K562 (cell line): ENCODE data around the gene DOCK1. TPM values are rescaled to one million over a fixed set of nuclear protein-coding genes. Genes with fewer than 3 reads are reported as not detected.

Experiments
- ATAC-seq: fragments of 200-7000 bp; cut with Tn5 transposase; 3 replicates; pipeline ENCODE4 v1.9.1; 2020; ENCODE audit warnings: moderate library complexity
- BruUV-seq: library from RNA; stranded (reverse); fragments of 400-500 nt; replicated peaks from 2 replicates; lab custom pipeline; 2021; lab: Mats Ljungman, UMichigan
- CTCF ChIA-PET: fragments of 300-600 bp; formaldehyde crosslinking; extraction: SDS; loops from one replicate; lab custom pipeline; 2021; ENCODE audit warnings: low intra/inter-chr PET ratio; lab: Yijun Ruan, JAX
- POLR2A ChIA-PET: fragments of 300-600, 350-650 bp; sonication (Branson Sonifier 250); formaldehyde crosslinking; extraction: SDS; loops from one replicate; lab custom pipeline; 2021; ENCODE audit warnings: antibody characterized with exemption, inconsistent platforms; lab: Yijun Ruan, JAX
- DNase-seq, 4 experiments: peaks; one replicate each; pipeline versions ENCODE4 v3.0.0 to v3.0.0-alpha.2; 2011 to 2018; ENCODE audit warnings: low spot score in 3 of 4, mixed read lengths in 3 of 4; ENCODE audit errors: extremely low read depth in 1 of 4
- FAIRE-seq: peaks from 2 replicates; lab custom pipeline; 2011; peaks lifted over from hg19 to GRCh38; lab: Jason Lieb, UNC
- H2AFZ ChIP-seq: 2 replicates; pipeline ENCODE4 v1.6.0; 2011; ENCODE audit warnings: low read depth, low read length, control low read depth, inconsistent platforms
- H3K27ac ChIP-seq: fragments of 200-600 bp; 3 replicates; pipeline ENCODE4 v1.8.0; 2011; ENCODE audit warnings: low read depth, mild to moderate bottlenecking, control low read depth, inconsistent platforms, low read length, moderate library complexity, mixed read lengths; ENCODE audit errors: extremely low read depth
- H3K27me3 ChIP-seq, 2 experiments: fragments of 300-600 bp in 1 of 2; 2 replicates in 1 of 2; 3 replicates in 1 of 2; pipeline versions ENCODE4 v1.6.0 to v1.8.0; 2011; ENCODE audit warnings: inconsistent platforms in 2 of 2, low read length in 2 of 2, mild to moderate bottlenecking in 1 of 2, mixed read lengths in 1 of 2, moderate library complexity in 1 of 2; ENCODE audit not compliant: control insufficient read depth in 2 of 2, insufficient read depth in 2 of 2
- H3K36me3 ChIP-seq: fragments of 300-600 bp; 3 replicates; pipeline ENCODE4 v1.8.0; 2011; ENCODE audit warnings: mild to moderate bottlenecking, low read length, inconsistent platforms; ENCODE audit not compliant: control insufficient read depth, insufficient read depth
- H3K4me1 ChIP-seq, 2 experiments: fragments of 200-600 bp in 1 of 2; replicated peaks in 1 of 2; 2 replicates in 1 of 2; 3 replicates in 1 of 2; pipeline versions ENCODE4 v1.5.1 to v1.8.0; 2011; ENCODE audit warnings: inconsistent platforms in 2 of 2, low read length in 2 of 2, mild to moderate bottlenecking in 1 of 2, mixed read lengths in 1 of 2, moderate library complexity in 1 of 2; ENCODE audit not compliant: control insufficient read depth in 2 of 2, insufficient read depth in 2 of 2
- H3K4me2 ChIP-seq: 2 replicates; pipeline ENCODE4 v1.6.1; 2011; ENCODE audit warnings: low read length, control low read depth, inconsistent platforms, mixed read lengths; ENCODE audit not compliant: insufficient read depth
- H3K4me3 ChIP-seq: fragments of 200-600 bp; sonication (generic), shearing (Covaris generic); 2 replicates; pipeline ENCODE4 v1.5.1; 2016; ENCODE audit warnings: control low read depth, inconsistent platforms
- H3K79me2 ChIP-seq: fragments of 200-600 bp; 3 replicates; pipeline ENCODE4 v1.8.0; 2011; ENCODE audit warnings: low read length, inconsistent platforms; ENCODE audit not compliant: control insufficient read depth, insufficient read depth
- H3K9ac ChIP-seq, 2 experiments: 2 replicates each; pipeline versions ENCODE4 v1.6.0 to v1.6.1; 2011; ENCODE audit warnings: low read depth in 2 of 2, low read length in 2 of 2, control low read depth in 1 of 2, inconsistent platforms in 1 of 2, mild to moderate bottlenecking in 1 of 2, mixed read lengths in 1 of 2; ENCODE audit not compliant: insufficient read depth in 1 of 2
- H3K9me1 ChIP-seq: one replicate; pipeline ENCODE4 v1.6.0; 2011; ENCODE audit warnings: inconsistent platforms, mild to moderate bottlenecking, low read length, moderate library complexity; ENCODE audit not compliant: control insufficient read depth, insufficient read depth
- H3K9me3 ChIP-seq: replicated peaks from 2 replicates; pipeline ENCODE4 v1.5.1; 2011; ENCODE audit warnings: low read depth, low read length, inconsistent platforms; ENCODE audit not compliant: control insufficient read depth, insufficient read depth
- H4K20me1 ChIP-seq: replicated peaks from 2 replicates; pipeline ENCODE4 v1.6.1; 2011; ENCODE audit warnings: low read length, inconsistent platforms, mixed read lengths; ENCODE audit not compliant: control insufficient read depth, insufficient read depth
- CUX1 ChIP-seq: fragments of 200-800 bp; sonication (Bioruptor generic); IDR thresholded peaks from 2 replicates; pipeline ENCODE4 v1.6.1; 2016; ENCODE audit warnings: missing genetic modification characterization, missing compliant biosample characterization
- FOXK2 ChIP-seq, 2 experiments: fragments of 450-650 bp; IDR thresholded peaks in 1 of 2; conservative IDR thresholded peaks in 1 of 2; 2 replicates each; pipeline ENCODE4 v1.6.1; 2016; ENCODE audit warnings: low read depth in 2 of 2, mild to moderate bottlenecking in 1 of 2
- GABPB2 ChIP-seq: fragments of 250-450 bp; sonication (Bioruptor Pico); conservative IDR thresholded peaks from 2 replicates; pipeline ENCODE4 v1.5.1; 2021; ENCODE audit warnings: mild to moderate bottlenecking
- KDM2B ChIP-seq: fragments of 250-450 bp; sonication (Bioruptor Pico); IDR thresholded peaks from 2 replicates; pipeline ENCODE4 v1.8.0; 2021; ENCODE audit warnings: mild to moderate bottlenecking, moderate library complexity
- PML ChIP-seq: IDR thresholded peaks from 2 replicates; pipeline ENCODE4 v1.6.1; 2012; ENCODE audit warnings: low read length, inconsistent platforms
- PURB ChIP-seq: sonication (generic); formaldehyde crosslinking; IDR thresholded peaks from 2 replicates; pipeline ENCODE4 v1.9.0; 2021; ENCODE audit warnings: low read depth, mild to moderate bottlenecking, missing genetic modification reagents
- RNF2 ChIP-seq: sonication (generic); IDR thresholded peaks from 2 replicates; pipeline ENCODE4 v1.6.1; 2016
- TAF15 ChIP-seq: fragments of 200-400 bp; formaldehyde crosslinking; IDR thresholded peaks from 2 replicates; pipeline ENCODE4 v1.6.1; 2017; ENCODE audit warnings: mild to moderate bottlenecking, low read depth, low read length, moderate library complexity
- TAF9B ChIP-seq: fragments of 450-650 bp; IDR thresholded peaks from 2 replicates; pipeline ENCODE4 v1.6.1; 2018; ENCODE audit warnings: mild to moderate bottlenecking; ENCODE audit not compliant: partially characterized antibody
- ZBTB2 ChIP-seq: fragments of 450-650 bp; IDR thresholded peaks from 2 replicates; pipeline ENCODE4 v1.6.1; 2016; ENCODE audit warnings: antibody characterized with exemption
- ZKSCAN3 ChIP-seq: fragments of 250-450 bp; sonication (Bioruptor Pico); IDR thresholded peaks from 2 replicates; pipeline ENCODE4 v1.4.0; 2020
- ZNF224 ChIP-seq: sonication (generic); formaldehyde crosslinking; IDR thresholded peaks from 2 replicates; pipeline ENCODE4 v1.8.0; 2022; ENCODE audit warnings: mild to moderate bottlenecking, missing genetic modification reagents
- ZNF24 ChIP-seq: fragments of 450-650 bp; IDR thresholded peaks from 2 replicates; pipeline ENCODE4 v1.6.1; 2016
- ZNF436 ChIP-seq: fragments of 250-450, 450-650 bp; sonication (Bioruptor Pico); formaldehyde crosslinking; IDR thresholded peaks from 2 replicates; pipeline ENCODE4 v1.7.0; 2020; ENCODE audit warnings: mild to moderate bottlenecking
- WGBS: fragments of 100-300 bp; shearing (Covaris generic); methylation state at CpG from one replicate; pipeline ENCODE4 v1.1.6; 2016; ENCODE audit warnings: low coverage, mixed read lengths; ENCODE audit not compliant: insufficient coverage; ENCODE audit errors: missing lambda C conversion rate; 5-methylcytosine and 5-hydroxymethylcytosine counted together
- in situ Hi-C: fragments of 300-500 bp; cut with MboI; formaldehyde crosslinking; loops from 4 replicates; pipeline ENCODE4 v1.15.0; 2018; ENCODE audit warnings: inconsistent platforms, mixed read lengths
- intact Hi-C: fragments of 100-400 bp; cut with micrococcal nuclease; formaldehyde crosslinking; loops from 2 replicates; pipeline ENCODE4 v1.14.2; 2022
- polyA plus RNA-seq, 8 experiments: library from polyadenylated mRNA; depleted of rRNA in 4 of 8; stranded (reverse) in 5 of 8; unstranded in 3 of 8; fragments of >200 nt; fragmentation: Nextera tagmentation in 2 of 8; fragmentation: Illumina TruSeq in 1 of 8; extraction: Ambion mirVana in 2 of 8; extraction: Trizol in 1 of 8; gene quantifications; 2 replicates each; pipeline versions ENCODE4 v1.2.1 to v1.2.3, GENCODE V29; 2011 to 2014; ENCODE audit warnings: inconsistent platforms in 1 of 8, missing spikeins in 1 of 8
- total RNA-seq, 7 experiments: library from RNA; depleted of rRNA in 6 of 7; stranded (reverse); fragments of >200 nt in 6 of 7; fragmentation: Illumina TruSeq in 2 of 7; extraction: Trizol in 2 of 7; gene quantifications; 2 replicates each; pipeline versions ENCODE4 v1.2.1 to v1.2.3, GENCODE V29; 2011 to 2021; ENCODE audit warnings: low replicate concordance in 1 of 7
- TF ChIP-seq, protein P1 (sequence below): sonication (generic); formaldehyde crosslinking; IDR thresholded peaks from 2 replicates; pipeline ENCODE4 v1.9.0; 2022; ENCODE audit warnings: mild to moderate bottlenecking, missing genetic modification reagents
- TF ChIP-seq, protein P2 (sequence below), 2 experiments: fragments of 250-450 bp in 1 of 2; fragments of 450-650 bp in 1 of 2; sonication (Bioruptor Pico) in 1 of 2; IDR thresholded peaks; 2 replicates each; pipeline versions ENCODE4 v1.6.1 to v1.8.0; 2016 to 2021; ENCODE audit warnings: mild to moderate bottlenecking in 2 of 2, moderate library complexity in 2 of 2, missing compliant biosample characterization in 1 of 2, missing genetic modification characterization in 1 of 2

Gene DOCK1
- total and polyA plus RNA-seq, 9 of the 15 experiments (the other 6 are each of a cell fraction or from before 2014, with no cell fraction given), result 0.31 TPM; not detected in 8

- Histone ChIP-seq H4K20me1 (no peaks in the 10 kb centered on the region), H3K27ac (no peak overlapping the region), H3K27me3 (no peaks in the 10 kb centered on the region), H3K9me1 (no peaks in the 10 kb centered on the region), H3K4me2 (no peak overlapping the region), H3K9ac (no peak overlapping the region), H3K4me1 (no peaks in the 10 kb centered on the region), H3K36me3 (no peaks in the 10 kb centered on the region), H2AFZ (no peak overlapping the region), H3K79me2 (no peaks in the 10 kb centered on the region), H3K9me3 (no peaks in the 10 kb centered on the region), H3K4me3 (no peak overlapping the region)
- intact Hi-C loops (no loop called here), in situ Hi-C loops (no loop called here)
- no peak for FAIRE-seq
- TF ChIP-seq GABPB2 (CRISPR knock-in tag) (no peak), ZBTB2 (no peak), ZNF436 (CRISPR knock-in tag) (no peak), PML (no peak), TAF15 (no peak), PURB (CRISPR knock-in tag) (no peak), ZNF24 (no peak), CUX1 (CRISPR knock-in tag) (no peak), RNF2 (no peak), ZKSCAN3 (CRISPR knock-in tag) (no peak), ZNF224 (CRISPR knock-in tag) (no peak), TAF9B (no peak), KDM2B (CRISPR knock-in tag) (no peak), FOXK2 (conservative IDR thresholded peaks at IDR 0.05 in 1 of 2, IDR thresholded peaks at IDR 0.05 in 1 of 2; ENCODE audit: low read depth in 2 of 2) (no peak)
- TF ChIP-seq, protein P1, sequence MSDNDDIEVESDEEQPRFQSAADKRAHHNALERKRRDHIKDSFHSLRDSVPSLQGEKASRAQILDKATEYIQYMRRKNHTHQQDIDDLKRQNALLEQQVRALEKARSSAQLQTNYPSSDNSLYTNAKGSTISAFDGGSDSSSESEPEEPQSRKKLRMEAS (CRISPR knock-in tag), result no peak
- TF ChIP-seq, protein P2, sequence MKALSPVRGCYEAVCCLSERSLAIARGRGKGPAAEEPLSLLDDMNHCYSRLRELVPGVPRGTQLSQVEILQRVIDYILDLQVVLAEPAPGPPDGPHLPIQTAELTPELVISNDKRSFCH (CRISPR knock-in tag; IDR thresholded peaks at IDR 0.05), result no peak
- TF ChIP-seq, protein P2 (tag; IDR thresholded peaks at IDR 0.05), result no peak
- WGBS, result 0% methylated on average over 5 of the region's 8 CpGs
- ATAC-seq, result no peak
- no TSS peak for BruUV-seq
- no peak for DNase-seq
- ChIA-PET CTCF (no interaction called here), POLR2A (no interaction called here)
Observed at GRCh38 chr10:126929391-126929790, 24.2 kb downstream of the DOCK1 start.
